HepG2 (cell line): Measurements from ENCODE around the gene ZNF467. TPM values are rescaled to one million over a fixed set of nuclear protein-coding genes. Genes with fewer than 3 reads are reported as not detected.

Experiments
- ATAC-seq: fragments of 200-7000 bp; cut with Tn5 transposase; 3 replicates; pipeline ENCODE4 v1.9.1; 2020; ENCODE audit warnings: mild to moderate bottlenecking, moderate library complexity
- BruUV-seq: library from RNA; stranded (reverse); fragments of 400-500 nt; replicated peaks from 2 replicates; lab custom pipeline; 2021; lab: Mats Ljungman, UMichigan
- CTCF ChIA-PET: fragments of 300-600 bp; formaldehyde crosslinking; extraction: SDS; loops from one replicate; lab custom pipeline; 2021; ENCODE audit warnings: low total read pairs, inconsistent platforms, low intra/inter-chr PET ratio; lab: Yijun Ruan, JAX
- POLR2A ChIA-PET: fragments of 350-600 bp; sonication (Branson Sonifier 250); formaldehyde crosslinking; loops from one replicate; lab custom pipeline; 2020; ENCODE audit warnings: antibody characterized with exemption, inconsistent platforms; lab: Yijun Ruan, JAX
- DNase-seq: peaks from one replicate; pipeline ENCODE4 v3.0.0-alpha.2; 2015; ENCODE audit warnings: low spot score
- FAIRE-seq: peaks from 3 replicates; lab custom pipeline; 2011; peaks lifted over from hg19 to GRCh38; lab: Jason Lieb, UNC
- H2AFZ ChIP-seq: one replicate; pipeline ENCODE4 v1.6.1; 2011; ENCODE audit warnings: low read length, inconsistent platforms
- H3K27ac ChIP-seq: fragments of 300-600 bp; 3 replicates; pipeline ENCODE4 v1.8.0; 2011; ENCODE audit warnings: mixed run types, mild to moderate bottlenecking, mixed read lengths, low read length, inconsistent platforms; ENCODE audit not compliant: insufficient read depth; ENCODE audit errors: extremely low read length
- H3K27me3 ChIP-seq, 2 experiments: fragments of 200-600 bp in 1 of 2; 2 replicates in 1 of 2; 3 replicates in 1 of 2; pipeline versions ENCODE4 v1.6.0 to v1.8.0; 2011; ENCODE audit warnings: low read length in 2 of 2, mild to moderate bottlenecking in 2 of 2, moderate library complexity in 2 of 2, inconsistent platforms in 1 of 2; ENCODE audit not compliant: insufficient read depth in 2 of 2, control insufficient read depth in 1 of 2
- H3K36me3 ChIP-seq, 2 experiments: fragments of 200-600 bp in 1 of 2; replicated peaks in 1 of 2; 2 replicates in 1 of 2; 3 replicates in 1 of 2; pipeline versions ENCODE4 v1.5.1 to v1.8.0; 2011; ENCODE audit warnings: low read length in 2 of 2, inconsistent platforms in 1 of 2; ENCODE audit not compliant: insufficient read depth in 2 of 2, control insufficient read depth in 1 of 2
- H3K4me1 ChIP-seq: 2 replicates; pipeline ENCODE4 v1.5.1; 2012; ENCODE audit warnings: low read length, inconsistent platforms; ENCODE audit not compliant: insufficient read depth
- H3K4me2 ChIP-seq: 2 replicates; pipeline ENCODE4 v1.6.0; 2011; ENCODE audit warnings: low read depth, low read length, inconsistent platforms
- H3K4me3 ChIP-seq, 3 experiments: fragments of 200-600 bp in 1 of 3; sonication (generic), shearing (Covaris generic) in 1 of 3; replicated peaks in 1 of 3; 2 replicates each; pipeline ENCODE4 v1.5.1; 2011 to 2016; ENCODE audit warnings: low read length in 3 of 3, inconsistent platforms in 2 of 3, low read depth in 2 of 3, mild to moderate bottlenecking in 2 of 3, control low read depth in 1 of 3, mixed read lengths in 1 of 3; ENCODE audit not compliant: insufficient read depth in 1 of 3
- H3K79me2 ChIP-seq: one replicate; pipeline ENCODE4 v1.6.1; 2011; ENCODE audit warnings: low read length, inconsistent platforms; ENCODE audit not compliant: insufficient read depth
- H3K9ac ChIP-seq: 2 replicates; pipeline ENCODE4 v1.6.0; 2011; ENCODE audit warnings: mild to moderate bottlenecking, low read depth, low read length, inconsistent platforms; ENCODE audit not compliant: insufficient read depth
- H3K9me3 ChIP-seq: 2 replicates; pipeline ENCODE4 v1.5.1; 2012; ENCODE audit warnings: mild to moderate bottlenecking, low read length
- H4K20me1 ChIP-seq: 2 replicates; pipeline ENCODE4 v1.6.0; 2011; ENCODE audit warnings: inconsistent platforms, mild to moderate bottlenecking, low read length, moderate library complexity; ENCODE audit not compliant: insufficient read depth
- DR1 ChIP-seq: sonication (generic); formaldehyde crosslinking; IDR thresholded peaks from 2 replicates; pipeline ENCODE4 v1.8.0; 2021; ENCODE audit warnings: mild to moderate bottlenecking, missing genetic modification reagents, inconsistent platforms
- GATAD2A ChIP-seq: IDR thresholded peaks from 2 replicates; pipeline ENCODE4 v1.6.1; 2016
- HOXD1 ChIP-seq: sonication (generic); formaldehyde crosslinking; IDR thresholded peaks from 2 replicates; pipeline ENCODE4 v1.5.0; 2020; ENCODE audit warnings: missing genetic modification reagents
- IRF2 ChIP-seq: IDR thresholded peaks from 2 replicates; pipeline ENCODE4 v1.6.1; 2018; ENCODE audit warnings: missing genetic modification reagents, missing compliant biosample characterization
- KAT8 ChIP-seq: IDR thresholded peaks from 2 replicates; pipeline ENCODE4 v1.6.1; 2016; ENCODE audit warnings: missing genetic modification reagents, missing compliant biosample characterization
- NCOA1 ChIP-seq: sonication (generic); formaldehyde crosslinking; IDR thresholded peaks from 2 replicates; pipeline ENCODE4 v1.9.0; 2021; ENCODE audit warnings: missing genetic modification reagents
- NFE2L1 ChIP-seq: sonication (generic); formaldehyde crosslinking; IDR thresholded peaks from 2 replicates; pipeline ENCODE4 v1.4.0; 2020; ENCODE audit warnings: missing genetic modification reagents, mild to moderate bottlenecking, borderline replicate concordance
- RARA ChIP-seq: IDR thresholded peaks from 2 replicates; pipeline ENCODE4 v1.6.1; 2016; ENCODE audit warnings: missing genetic modification reagents, missing compliant biosample characterization
- RORA ChIP-seq: sonication (generic); formaldehyde crosslinking; IDR thresholded peaks from 2 replicates; pipeline ENCODE4 v1.5.0; 2020; ENCODE audit warnings: mild to moderate bottlenecking, missing genetic modification reagents, moderate library complexity
- SMARCE1 ChIP-seq: fragments of 450-650 bp; IDR thresholded peaks from 2 replicates; pipeline ENCODE4 v1.6.1; 2017; ENCODE audit warnings: borderline replicate concordance
- ZNF629 ChIP-seq: sonication (generic); formaldehyde crosslinking; conservative IDR thresholded peaks from 2 replicates; pipeline ENCODE4 v1.5.0; 2020; ENCODE audit warnings: missing genetic modification reagents
- ZNF772 ChIP-seq: sonication (generic); formaldehyde crosslinking; IDR thresholded peaks from 2 replicates; pipeline ENCODE4 v1.5.0; 2020; ENCODE audit warnings: mild to moderate bottlenecking, missing genetic modification reagents
- ZSCAN21 ChIP-seq: sonication (generic); formaldehyde crosslinking; IDR thresholded peaks from 2 replicates; pipeline ENCODE4 v1.8.0; 2022; ENCODE audit warnings: mild to moderate bottlenecking, missing genetic modification reagents, moderate library complexity, borderline replicate concordance
- WGBS: methylation state at CpG from one replicate; pipeline ENCODE4 v1.1.6; 2017; ENCODE audit warnings: low lambda C conversion rate; 5-methylcytosine and 5-hydroxymethylcytosine counted together
- in situ Hi-C: cut with HindIII; loops from 2 replicates; pipeline ENCODE4 v1.10.0; 2017; ENCODE audit warnings: low pct_unique_long_range_greater_than_20kb; ENCODE audit not compliant: extremely low pct_ligation_motif_present
- intact Hi-C: fragments of 100-400 bp; cut with micrococcal nuclease; formaldehyde crosslinking; loops from one replicate; pipeline ENCODE4 v1.10.0; 2022; ENCODE audit not compliant: unreplicated experiment
- polyA plus RNA-seq, 8 experiments: library from polyadenylated mRNA; depleted of rRNA in 3 of 8; stranded (reverse) in 7 of 8; unstranded in 1 of 8; fragments of >200 nt; fragmentation: Illumina TruSeq in 4 of 8; extraction: Trizol in 4 of 8; gene quantifications; 2 replicates each; pipeline versions ENCODE4 v1.2.1 to v1.2.3, GENCODE V29; 2011 to 2016; ENCODE audit warnings: low read depth in 4 of 8, missing spikeins in 1 of 8, mixed read lengths in 1 of 8; ENCODE audit not compliant: insufficient read depth in 1 of 8
- total RNA-seq, 5 experiments: library from RNA; depleted of rRNA; stranded (reverse); fragments of >200 nt; fragmentation: Illumina TruSeq; extraction: Trizol; gene quantifications; 2 replicates each; pipeline ENCODE4 v1.2.3, GENCODE V29; 2016; ENCODE audit warnings: low read depth in 1 of 5
- TF ChIP-seq, protein P1 (sequence below), 2 experiments: sonication (generic) in 1 of 2; formaldehyde crosslinking in 1 of 2; IDR thresholded peaks; 2 replicates each; pipeline versions ENCODE4 v1.4.0 to v1.6.1; 2018 to 2020; ENCODE audit warnings: missing genetic modification reagents in 2 of 2, borderline replicate concordance in 1 of 2, low read depth in 1 of 2, mild to moderate bottlenecking in 1 of 2, missing biosample characterization in 1 of 2

Gene ZNF467
- total and polyA plus RNA-seq, 2 of the 13 experiments (the other 11 are each of a cell fraction or from before 2014, with no cell fraction given), result 0.03 TPM; not detected in 1

DNA sequence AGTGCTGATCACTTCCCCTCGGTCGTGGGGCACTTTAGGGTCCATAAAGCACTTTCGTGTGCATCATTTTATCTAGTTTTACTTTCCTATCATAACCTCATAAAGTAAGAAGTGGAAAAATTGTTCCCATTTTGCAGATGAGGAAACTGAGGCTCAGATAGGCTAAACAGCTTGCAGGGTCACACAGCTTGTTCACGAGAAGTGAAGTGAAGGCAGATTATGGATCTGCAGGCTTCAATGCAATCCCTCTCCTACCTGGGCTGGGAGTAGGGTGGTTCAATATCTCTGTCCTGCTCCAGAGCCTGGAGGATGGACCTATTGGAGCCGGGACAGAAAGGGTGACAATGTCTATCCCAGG lies 10.8 kb upstream of the ZNF467 start:
- no peak for FAIRE-seq

DNA sequence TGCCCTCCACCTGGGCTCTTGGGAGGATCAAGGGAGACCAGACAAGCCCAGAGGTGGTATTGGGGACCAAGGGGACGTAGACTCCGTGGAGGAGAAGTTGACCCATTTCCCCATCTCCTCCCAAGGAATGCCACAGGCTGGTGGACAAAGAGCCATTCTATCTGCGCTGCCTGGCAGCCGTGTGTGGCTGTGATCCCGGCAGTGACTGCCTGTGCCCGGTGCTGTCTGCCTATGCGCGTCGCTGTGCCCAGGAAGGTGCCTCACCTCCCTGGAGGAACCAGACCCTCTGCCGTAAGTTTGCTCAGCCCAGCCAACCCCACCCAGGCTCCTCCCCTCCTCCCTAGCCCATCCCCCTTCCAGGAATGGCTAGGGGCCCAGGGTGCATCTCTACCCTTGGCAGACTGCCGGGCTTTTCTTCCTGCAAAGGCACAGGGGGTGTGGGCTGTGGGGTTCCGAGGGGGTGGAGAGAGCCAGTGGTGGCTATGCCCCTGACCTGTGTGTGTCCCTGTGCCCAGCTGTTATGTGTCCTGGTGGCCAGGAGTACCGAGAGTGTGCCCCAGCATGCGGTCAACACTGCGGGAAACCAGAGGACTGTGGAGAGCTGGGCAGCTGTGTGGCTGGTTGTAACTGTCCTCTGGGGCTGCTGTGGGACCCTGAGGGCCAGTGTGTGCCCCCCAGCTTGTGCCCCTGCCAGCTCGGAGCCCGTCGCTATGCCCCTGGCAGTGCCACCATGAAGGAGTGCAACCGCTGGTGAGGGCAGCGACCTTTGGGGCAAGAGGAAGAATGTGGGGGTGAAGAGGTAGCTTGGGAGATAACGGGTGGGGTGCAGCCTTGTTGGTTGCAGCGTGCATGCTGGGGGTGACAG lies 10.2 kb upstream of the ZNF467 start:
- in situ Hi-C loops, result no loop called here

More for the DNA sequence above, 10.8 kb upstream of the ZNF467 start:
- Histone ChIP-seq H3K4me1 (peaks cover 17% of the 10 kb centered on the region), H3K4me2 (no peak overlapping the region), H3K9ac (no peak overlapping the region), H3K27me3 (peaks cover 4 to 24% of the 10 kb centered on the region in 2 experiments; a peak in 4 of 5 replicates), H4K20me1 (no peaks in the 10 kb centered on the region), H2AFZ (no peak overlapping the region), H3K9me3 (no peaks in the 10 kb centered on the region), H3K4me3 (no peak overlapping the region), H3K27ac (no peak overlapping the region), H3K79me2 (no peaks in the 10 kb centered on the region), H3K36me3 (no peaks in the 10 kb centered on the region)
- ChIA-PET CTCF (no interaction called here), POLR2A (no interaction called here)
- ATAC-seq (no peak), DNase-seq (no peak)
- BruUV-seq, result no TSS peak
- intact Hi-C loops, result no loop called here
- peak; percentile 78 for TF ChIP-seq ZNF629
- TF ChIP-seq ZNF772 (CRISPR knock-in tag), result no peak
- in situ Hi-C loops, result no loop called here
- WGBS, result 17% methylated on average over 5 of the region's 5 CpGs

More for the DNA sequence above, 10.2 kb upstream of the ZNF467 start:
- Histone ChIP-seq H3K4me1 (peaks cover 11% of the 10 kb centered on the region), H3K27ac (no peak overlapping the region), H2AFZ (no peak overlapping the region), H3K4me2 (no peak overlapping the region), H3K9me3 (no peaks in the 10 kb centered on the region), H4K20me1 (no peaks in the 10 kb centered on the region), H3K36me3 (no peaks in the 10 kb centered on the region), H3K9ac (no peak overlapping the region), H3K79me2 (no peaks in the 10 kb centered on the region), H3K27me3 (peaks cover 4 to 31% of the 10 kb centered on the region in 2 experiments; a peak in 4 of 5 replicates), H3K4me3 (no peak overlapping the region)
- DNase-seq, result no peak
- no peak for TF ChIP-seq IRF2 (CRISPR knock-in tag)
- TF ChIP-seq, protein P1, sequence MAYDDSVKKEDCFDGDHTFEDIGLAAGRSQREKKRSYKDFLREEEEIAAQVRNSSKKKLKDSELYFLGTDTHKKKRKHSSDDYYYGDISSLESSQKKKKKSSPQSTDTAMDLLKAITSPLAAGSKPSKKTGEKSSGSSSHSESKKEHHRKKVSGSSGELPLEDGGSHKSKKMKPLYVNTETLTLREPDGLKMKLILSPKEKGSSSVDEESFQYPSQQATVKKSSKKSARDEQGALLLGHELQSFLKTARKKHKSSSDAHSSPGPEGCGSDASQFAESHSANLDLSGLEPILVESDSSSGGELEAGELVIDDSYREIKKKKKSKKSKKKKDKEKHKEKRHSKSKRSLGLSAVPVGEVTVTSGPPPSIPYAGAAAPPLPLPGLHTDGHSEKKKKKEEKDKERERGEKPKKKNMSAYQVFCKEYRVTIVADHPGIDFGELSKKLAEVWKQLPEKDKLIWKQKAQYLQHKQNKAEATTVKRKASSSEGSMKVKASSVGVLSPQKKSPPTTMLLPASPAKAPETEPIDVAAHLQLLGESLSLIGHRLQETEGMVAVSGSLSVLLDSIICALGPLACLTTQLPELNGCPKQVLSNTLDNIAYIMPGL (CRISPR knock-in tag; IDR thresholded peaks at IDR 0.05; ENCODE audit: borderline replicate concordance in 1 of 2, low read depth in 1 of 2), result no peak
- no peak for TF ChIP-seq GATAD2A
- TF ChIP-seq ZSCAN21 (CRISPR knock-in tag), result no peak
- TF ChIP-seq KAT8, result no peak
- no peak for TF ChIP-seq NFE2L1 (CRISPR knock-in tag)
- TF ChIP-seq RARA (CRISPR knock-in tag), result no peak
- TF ChIP-seq NCOA1 (CRISPR knock-in tag), result no peak
- TF ChIP-seq SMARCE1, result no peak
- TF ChIP-seq HOXD1, result no peak
- no peak for TF ChIP-seq RORA (CRISPR knock-in tag)
- TF ChIP-seq DR1 (CRISPR knock-in tag), result no peak
- no peak for FAIRE-seq
- intact Hi-C loops, result no loop called here
- BruUV-seq, result no TSS peak
- no peak for ATAC-seq
- WGBS, result 35% methylated on average over 8 of the region's 22 CpGs
- CTCF ChIA-PET, result no interaction called here
- POLR2A ChIA-PET, result no interaction called here
